A204.1 (cell line): ENCODE measurements around the gene SPARC.

Experiments
- FAIRE-seq: peaks from 2 replicates; lab custom pipeline; 2012; peaks lifted over from hg19 to GRCh38; lab: Jason Lieb, UNC

Gene SPARC

DNA sequence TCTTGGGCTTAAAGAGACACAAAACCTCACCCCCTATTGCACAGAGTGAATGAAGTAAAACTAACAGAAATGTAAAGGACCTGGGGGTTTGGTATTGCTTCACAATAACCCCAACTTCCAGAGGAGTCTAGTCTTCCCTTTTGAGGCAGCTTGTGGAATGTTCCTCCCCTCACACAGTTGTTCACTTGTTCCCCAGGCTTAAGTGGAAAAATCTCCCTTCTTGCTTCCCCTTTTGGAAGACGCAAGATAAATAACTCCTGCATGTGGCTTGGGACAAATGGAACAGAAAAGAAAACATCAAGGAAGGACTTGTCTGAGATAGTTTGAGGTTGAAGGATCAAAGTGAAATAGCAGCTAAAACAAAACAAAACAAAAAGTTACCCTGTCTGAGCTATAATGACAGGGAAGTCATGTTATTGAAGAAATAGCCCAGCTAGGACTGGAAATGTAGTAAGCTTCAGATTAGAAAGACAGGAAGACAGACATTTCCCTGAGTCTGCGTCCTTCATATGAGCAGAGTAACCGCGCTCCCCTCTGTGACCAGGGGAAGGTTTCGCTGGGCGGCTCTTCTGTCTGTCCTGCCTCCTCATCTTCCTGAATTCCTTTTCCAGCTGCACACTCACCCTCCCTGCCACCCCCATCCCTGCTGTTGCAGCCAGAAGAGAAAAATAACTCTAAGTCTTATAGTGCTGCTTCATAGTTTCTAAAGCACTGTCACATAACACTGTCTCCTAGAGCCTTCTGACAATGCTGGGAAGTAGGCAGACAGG, 8.8 kb downstream of the SPARC start:
- FAIRE-seq, result no peak

DNA sequence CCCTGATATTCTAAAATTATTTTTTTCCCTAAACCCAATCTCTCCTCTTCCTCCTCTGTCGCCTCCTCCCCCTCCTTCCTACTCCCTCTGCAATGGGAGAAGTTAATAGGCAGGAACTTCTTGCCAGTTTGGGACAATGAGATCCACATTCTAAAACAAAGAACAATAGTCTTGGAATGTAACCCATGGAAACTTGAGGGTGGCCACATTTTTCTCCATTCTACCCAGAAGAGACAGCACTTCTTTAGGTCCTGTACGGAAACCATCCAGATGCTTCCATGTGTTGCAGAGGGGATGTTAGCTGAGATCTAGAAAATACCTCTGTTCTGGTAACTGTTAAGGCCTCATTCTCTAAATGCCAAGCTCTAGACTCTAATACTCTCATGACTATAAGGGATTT, 10.0 kb downstream of the SPARC start:
- no peak for FAIRE-seq

- FAIRE-seq, result no peak
These were observed 10.4 kb downstream of the SPARC start for GRCh38 chr5:151676314-151676712.

DNA sequence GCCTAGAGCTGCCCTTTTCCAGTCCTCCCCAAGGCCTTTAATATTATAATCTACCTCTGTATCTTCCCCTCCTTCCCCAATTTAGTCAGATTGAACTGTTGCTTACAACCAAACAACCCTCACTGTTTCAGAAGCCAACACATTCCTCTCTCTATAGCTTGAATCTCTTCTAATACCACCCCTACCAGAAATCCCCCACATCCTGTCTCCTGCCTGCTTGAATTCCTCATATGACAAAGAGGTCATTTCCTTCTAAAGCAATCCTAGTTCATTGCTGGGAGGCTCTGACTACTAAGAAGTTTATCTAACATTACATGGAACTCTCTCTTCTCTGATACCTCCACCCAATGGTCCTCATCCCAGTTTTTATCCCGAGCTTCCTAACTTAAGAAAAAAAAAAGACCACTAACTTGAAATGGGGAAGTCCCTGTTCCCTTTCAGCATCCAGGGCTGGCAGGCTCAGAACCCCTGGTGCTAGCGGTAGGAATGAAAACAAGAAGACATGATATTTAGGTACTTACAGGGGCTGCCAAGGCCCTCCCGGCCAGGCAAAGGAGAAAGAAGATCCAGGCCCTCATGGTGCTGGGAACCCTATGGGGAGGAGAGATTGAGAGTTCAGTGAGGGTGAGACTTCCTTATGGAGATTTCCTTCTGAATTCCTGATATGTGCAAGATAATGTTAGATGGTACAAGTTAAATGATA, 11.0 kb downstream of the SPARC start:
- FAIRE-seq, result no peak

GRCh38 chr5:151674626-151675610, 11.8 kb downstream of the SPARC start:
- FAIRE-seq, result no peak

- FAIRE-seq, result no peak
These were observed 13.3 kb downstream of the SPARC start for GRCh38 chr5:151673421-151673820.

- FAIRE-seq, result no peak
These were observed 14.2 kb downstream of the SPARC start for GRCh38 chr5:151672516-151672915.

DNA sequence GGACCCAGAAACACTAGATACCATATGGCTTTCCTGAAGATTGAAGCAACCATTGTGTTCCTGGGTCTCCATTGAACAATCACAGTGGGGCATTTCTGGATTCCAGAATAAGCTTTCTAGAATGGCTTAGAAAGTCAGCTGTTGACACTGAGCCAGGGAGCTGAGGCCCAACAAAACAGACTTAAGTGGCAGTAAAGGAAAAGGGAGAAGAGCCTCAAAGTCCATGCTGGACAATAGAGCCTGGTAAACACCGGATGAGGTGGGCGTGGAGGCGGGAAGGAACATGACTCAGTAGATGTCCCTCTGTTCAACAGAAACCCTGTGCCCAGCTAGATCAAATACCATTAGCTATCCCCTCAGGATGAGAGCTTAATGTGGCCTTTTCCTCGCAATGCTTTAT, 14.8 kb downstream of the SPARC start:
- no peak for FAIRE-seq

GRCh38 chr5:151670953-151671636, 15.6 kb downstream of the SPARC start:
- FAIRE-seq, result no peak

- no peak for FAIRE-seq
These were observed 16.5 kb downstream of the SPARC start for GRCh38 chr5:151670083-151670686.

- no peak for FAIRE-seq
These were observed 19.6 kb downstream of the SPARC start for GRCh38 chr5:151667083-151667482.

DNA sequence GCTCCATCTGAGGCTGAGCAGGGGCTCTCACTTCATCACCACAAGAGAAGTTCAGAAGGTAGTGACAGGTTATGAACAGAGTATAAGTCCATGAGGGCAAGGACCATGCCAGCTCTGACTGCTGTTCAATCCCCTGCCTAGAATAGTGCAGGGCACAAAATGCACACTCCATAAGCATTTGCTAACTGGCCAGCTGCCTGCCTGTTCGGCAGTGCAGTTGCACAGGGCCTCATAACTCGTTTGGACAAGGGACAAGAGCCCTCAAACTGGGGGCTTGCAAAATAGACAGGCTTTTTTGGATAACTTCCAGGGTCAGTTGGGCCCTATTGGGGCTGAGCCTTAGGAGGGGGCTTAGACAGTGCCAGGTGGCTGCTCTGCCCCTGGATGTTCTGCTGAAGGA, 21.1 kb downstream of the SPARC start:
- FAIRE-seq, result no peak

- no peak for FAIRE-seq
These were observed 21.8 kb downstream of the SPARC start for GRCh38 chr5:151664694-151665585.

DNA sequence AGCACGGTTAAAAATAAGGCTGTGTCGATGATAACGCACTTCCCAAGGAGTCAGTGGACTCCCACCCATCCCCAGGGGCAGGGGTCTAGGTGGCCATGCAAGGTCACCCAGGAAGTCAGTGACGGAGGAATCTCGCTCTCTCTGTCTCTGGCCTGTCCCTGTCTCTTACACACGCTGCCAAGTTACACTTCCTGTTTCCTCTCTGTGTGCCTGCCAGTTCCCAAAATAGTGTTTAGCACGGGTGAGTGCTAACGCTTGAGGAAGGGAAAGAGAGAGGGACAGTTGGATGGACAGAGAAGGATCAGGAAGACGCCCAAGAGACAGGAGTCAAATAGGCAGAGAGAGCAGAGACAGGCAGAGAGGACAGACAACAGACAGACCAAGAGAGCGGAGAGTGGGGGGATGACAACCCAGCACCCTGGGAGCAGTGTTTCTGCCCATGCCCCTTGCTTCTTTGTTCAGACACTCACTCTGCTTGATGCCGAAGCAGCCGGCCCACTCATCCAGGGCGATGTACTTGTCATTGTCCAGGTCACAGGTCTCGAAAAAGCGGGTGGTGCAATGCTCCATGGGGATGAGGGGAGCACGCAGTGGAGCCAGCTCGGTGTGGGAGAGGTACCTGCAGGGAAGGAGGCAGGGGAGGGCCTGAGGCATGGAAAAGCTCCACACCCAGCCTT, 23.0 kb downstream of the SPARC start:
- FAIRE-seq, result no peak

DNA sequence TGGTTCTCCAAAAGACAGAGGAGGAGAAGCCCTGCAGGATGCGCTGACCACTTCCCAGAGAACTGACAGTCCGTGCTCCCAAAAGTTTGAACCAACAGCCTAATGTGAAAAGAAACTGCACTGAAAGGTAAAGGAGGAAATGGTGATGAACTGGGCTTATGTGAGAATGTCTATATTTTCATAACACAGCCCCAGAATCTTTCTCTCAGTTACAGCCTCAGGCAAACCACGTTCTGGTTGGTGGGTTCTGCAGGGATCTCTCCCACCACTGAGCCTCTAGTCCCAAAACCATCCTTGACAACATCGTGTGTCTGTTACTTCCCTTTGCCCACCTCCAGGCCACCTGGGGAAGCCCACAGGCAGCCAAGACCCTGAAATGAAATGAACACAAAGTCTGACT, 23.9 kb downstream of the SPARC start:
- no peak for FAIRE-seq

GRCh38 chr5:151661968-151662732, 24.6 kb downstream of the SPARC start:
- no peak for FAIRE-seq

DNA sequence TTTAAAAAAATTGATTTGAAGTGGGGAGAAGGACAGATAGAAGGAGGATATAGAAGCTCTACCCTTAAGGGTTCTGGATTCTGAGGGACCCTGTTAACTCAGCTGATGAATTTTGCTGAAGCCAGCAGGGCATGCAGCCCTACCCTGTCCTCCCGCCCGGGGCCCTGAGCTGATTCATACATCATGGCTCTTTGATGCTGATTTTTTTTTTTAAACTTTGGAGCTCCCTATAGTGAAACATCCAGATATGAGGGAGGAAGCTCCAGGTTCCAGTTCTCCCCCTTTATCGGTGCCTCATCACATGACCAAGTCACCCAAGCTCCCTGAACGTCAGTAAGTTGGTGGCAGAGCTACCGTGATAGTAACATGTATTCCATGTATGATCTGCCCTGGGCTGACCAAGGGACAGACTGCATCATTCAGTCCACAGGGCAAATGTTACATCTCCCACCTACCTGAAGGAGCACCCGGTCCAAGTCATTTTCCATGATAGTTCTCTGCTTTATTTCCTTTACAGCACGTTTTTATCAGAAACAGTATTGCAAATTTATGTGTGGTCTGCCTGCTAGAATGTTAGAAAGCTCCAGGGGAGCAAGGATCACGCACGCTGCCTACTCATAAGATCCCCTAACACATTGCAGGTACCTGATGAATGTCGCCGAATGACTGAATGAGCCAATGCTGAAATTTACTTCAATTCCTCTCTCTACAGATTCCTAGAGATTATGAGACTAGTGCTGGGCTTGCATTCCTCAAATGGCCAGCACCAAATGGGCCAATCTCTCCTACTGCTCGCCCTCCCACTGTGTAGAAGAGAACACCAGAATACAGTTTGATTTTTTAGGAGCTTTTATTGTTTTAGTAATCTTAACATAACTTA, 25.9 kb downstream of the SPARC start:
- no peak for FAIRE-seq
